Osteoblast (primary cell): ENCODE results near the gene PODNL1. TPM values are rescaled to one million over a fixed set of nuclear protein-coding genes. Genes with fewer than 3 reads are reported as not detected.

Experiments used
- DNase-seq: peaks from one replicate; pipeline ENCODE4 v3.0.0; 2011; ENCODE audit warnings: low spot score, mixed read lengths; ENCODE audit not compliant: insufficient read length; ENCODE audit errors: missing footprints
- H2AFZ ChIP-seq: 2 replicates; pipeline ENCODE4 v1.6.0; 2011; ENCODE audit warnings: mild to moderate bottlenecking, low read length
- H3K27ac ChIP-seq: 2 replicates; pipeline ENCODE4 v1.5.1; 2011; ENCODE audit warnings: mild to moderate bottlenecking, low read depth, low read length, moderate library complexity
- H3K27me3 ChIP-seq: 2 replicates; pipeline ENCODE4 v1.6.0; 2012; ENCODE audit warnings: mild to moderate bottlenecking, control low read depth, inconsistent platforms, low read length, moderate library complexity; ENCODE audit not compliant: insufficient read depth
- H3K36me3 ChIP-seq: 2 replicates; pipeline ENCODE4 v1.5.1; 2011; ENCODE audit warnings: mild to moderate bottlenecking, low read length, control low read depth, moderate library complexity; ENCODE audit not compliant: insufficient read depth
- H3K4me1 ChIP-seq: 2 replicates; pipeline ENCODE4 v1.5.1; 2011; ENCODE audit warnings: mild to moderate bottlenecking, low read length, control low read depth, moderate library complexity; ENCODE audit not compliant: insufficient read depth
- H3K4me2 ChIP-seq: 2 replicates; pipeline ENCODE4 v1.6.0; 2011; ENCODE audit warnings: mild to moderate bottlenecking, low read length; ENCODE audit not compliant: insufficient read depth
- H3K4me3 ChIP-seq: fragments of 200-600 bp; sonication (generic); 3 replicates; pipeline ENCODE4 v1.5.1; 2012; ENCODE audit warnings: mild to moderate bottlenecking, low read length, inconsistent platforms; ENCODE audit not compliant: insufficient read depth
- H3K79me2 ChIP-seq: 2 replicates; pipeline ENCODE4 v1.6.0; 2012; ENCODE audit warnings: mild to moderate bottlenecking, low read length, control low read depth, inconsistent platforms; ENCODE audit not compliant: insufficient read depth
- H3K9me3 ChIP-seq: 2 replicates; pipeline ENCODE4 v1.5.1; 2011; ENCODE audit warnings: low read depth, low read length, control low read depth
- H4K20me1 ChIP-seq: 2 replicates; pipeline ENCODE4 v1.6.0; 2012; ENCODE audit warnings: mild to moderate bottlenecking, low read length, control low read depth; ENCODE audit not compliant: insufficient read depth
- total RNA-seq: library from RNA; depleted of rRNA; stranded (reverse); fragments of >200 nt; gene quantifications from 2 replicates; pipeline ENCODE4 v1.2.3, GENCODE V29; 2012
- TF ChIP-seq, protein P1 (sequence below): IDR thresholded peaks from 2 replicates; pipeline ENCODE4 v1.5.1; 2011; ENCODE audit warnings: mild to moderate bottlenecking, low read depth, low read length, moderate library complexity; ENCODE audit errors: extremely low read depth

PODNL1 gene
- total RNA-seq, 1 donor, result 4.0 TPM

DNA sequence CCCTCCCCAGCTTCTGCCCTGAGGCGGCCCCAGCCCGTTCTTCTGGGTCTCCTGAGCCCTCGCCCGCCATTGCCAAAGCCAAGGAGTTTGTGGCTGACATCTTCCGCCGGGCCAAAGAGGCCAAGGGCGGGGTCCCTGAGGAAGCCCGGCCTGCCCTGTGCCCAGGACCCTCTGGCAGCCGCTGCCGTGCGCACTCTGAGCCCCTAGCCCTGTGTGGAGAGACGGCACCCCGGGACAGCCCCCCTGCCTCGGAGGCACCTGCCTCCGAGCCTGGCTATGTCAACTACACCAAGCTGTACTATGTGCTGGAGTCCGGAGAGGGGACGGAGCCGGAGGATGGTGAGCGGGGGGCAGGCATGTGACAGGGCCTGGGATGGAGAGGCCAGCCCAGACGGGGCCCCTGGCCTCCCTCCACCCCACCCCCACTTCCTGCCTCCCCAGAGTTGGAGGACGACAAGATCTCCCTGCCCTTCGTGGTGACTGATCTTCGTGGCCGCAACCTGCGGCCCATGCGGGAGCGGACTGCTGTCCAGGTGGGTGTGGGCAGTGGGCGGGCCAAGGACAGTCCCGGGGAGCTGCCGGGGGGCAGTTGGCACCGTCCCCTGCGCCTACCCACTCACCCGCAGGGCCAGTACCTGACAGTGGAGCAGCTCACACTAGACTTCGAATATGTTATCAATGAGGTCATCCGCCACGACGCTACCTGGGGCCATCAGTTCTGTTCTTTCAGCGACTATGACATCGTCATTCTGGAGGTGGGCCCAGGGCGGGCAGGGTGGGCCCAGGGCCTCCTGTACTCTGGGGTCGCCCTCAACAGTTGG is 21.1 kb upstream of the PODNL1 start:
- H3K79me2 ChIP-seq, result peaks cover 4% of the 10 kb centered on the region
- H3K4me3 ChIP-seq, result no peak overlapping the region
- no peak overlapping the region for H2AFZ ChIP-seq
- TF ChIP-seq, protein P1, sequence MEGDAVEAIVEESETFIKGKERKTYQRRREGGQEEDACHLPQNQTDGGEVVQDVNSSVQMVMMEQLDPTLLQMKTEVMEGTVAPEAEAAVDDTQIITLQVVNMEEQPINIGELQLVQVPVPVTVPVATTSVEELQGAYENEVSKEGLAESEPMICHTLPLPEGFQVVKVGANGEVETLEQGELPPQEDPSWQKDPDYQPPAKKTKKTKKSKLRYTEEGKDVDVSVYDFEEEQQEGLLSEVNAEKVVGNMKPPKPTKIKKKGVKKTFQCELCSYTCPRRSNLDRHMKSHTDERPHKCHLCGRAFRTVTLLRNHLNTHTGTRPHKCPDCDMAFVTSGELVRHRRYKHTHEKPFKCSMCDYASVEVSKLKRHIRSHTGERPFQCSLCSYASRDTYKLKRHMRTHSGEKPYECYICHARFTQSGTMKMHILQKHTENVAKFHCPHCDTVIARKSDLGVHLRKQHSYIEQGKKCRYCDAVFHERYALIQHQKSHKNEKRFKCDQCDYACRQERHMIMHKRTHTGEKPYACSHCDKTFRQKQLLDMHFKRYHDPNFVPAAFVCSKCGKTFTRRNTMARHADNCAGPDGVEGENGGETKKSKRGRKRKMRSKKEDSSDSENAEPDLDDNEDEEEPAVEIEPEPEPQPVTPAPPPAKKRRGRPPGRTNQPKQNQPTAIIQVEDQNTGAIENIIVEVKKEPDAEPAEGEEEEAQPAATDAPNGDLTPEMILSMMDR, result no peak
- H3K4me1 ChIP-seq, result no peaks in the 10 kb centered on the region
- DNase-seq, result peak; percentile 76
- H3K36me3 ChIP-seq, result peaks cover 40% of the 10 kb centered on the region
- H4K20me1 ChIP-seq, result peaks cover 9% of the 10 kb centered on the region
- H3K4me2 ChIP-seq, result no peak overlapping the region
- H3K27ac ChIP-seq, result no peak overlapping the region
- H3K27me3 ChIP-seq, result no peaks in the 10 kb centered on the region
- no peaks in the 10 kb centered on the region for H3K9me3 ChIP-seq

- H3K4me3 ChIP-seq, result no peak overlapping the region
- peaks cover 36% of the 10 kb centered on the region for H3K36me3 ChIP-seq
- no peak overlapping the region for H3K27ac ChIP-seq
- TF ChIP-seq, protein P1, result no peak
- H3K4me1 ChIP-seq, result no peaks in the 10 kb centered on the region
- H2AFZ ChIP-seq, result no peak overlapping the region
- no peaks in the 10 kb centered on the region for H3K9me3 ChIP-seq
- peaks cover 16% of the 10 kb centered on the region for H4K20me1 ChIP-seq
- DNase-seq, result no peak
- H3K27me3 ChIP-seq, result no peaks in the 10 kb centered on the region
- no peak overlapping the region for H3K4me2 ChIP-seq
- peaks cover 17% of the 10 kb centered on the region for H3K79me2 ChIP-seq
These were observed 19.8 kb upstream of the PODNL1 start for GRCh38 chr19:13958043-13958442.

DNA sequence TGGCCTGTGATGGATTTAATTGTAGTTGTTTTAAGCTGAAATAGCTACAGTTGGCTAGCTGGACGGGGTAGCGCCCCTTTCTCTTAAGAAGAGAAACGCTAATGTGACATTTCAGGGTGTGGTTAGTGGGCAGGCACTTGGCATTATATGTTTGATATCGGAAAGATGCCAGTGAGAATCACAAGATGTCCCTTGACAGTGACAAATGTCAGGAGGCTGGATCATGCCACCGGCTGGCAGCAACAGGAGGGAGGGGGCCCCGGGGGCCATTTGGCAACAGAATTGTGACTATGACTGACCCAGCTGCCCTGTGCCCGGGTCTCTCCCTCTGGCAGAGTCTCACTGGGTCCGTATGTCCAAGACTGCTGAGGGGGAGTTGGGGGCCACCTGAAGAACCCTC is 18.8 kb upstream of the PODNL1 start:
- TF ChIP-seq, protein P1, result no peak
- Histone ChIP-seq H3K79me2 (peaks cover 20% of the 10 kb centered on the region), H3K4me1 (no peaks in the 10 kb centered on the region), H4K20me1 (peaks cover 16% of the 10 kb centered on the region), H2AFZ (no peak overlapping the region), H3K9me3 (no peaks in the 10 kb centered on the region), H3K36me3 (peaks cover 36% of the 10 kb centered on the region), H3K27ac (no peak overlapping the region), H3K27me3 (no peaks in the 10 kb centered on the region), H3K4me2 (no peak overlapping the region), H3K4me3 (no peak overlapping the region)
- peak; percentile 56 for DNase-seq

GRCh38 chr19:13956365-13956744 is 18.1 kb upstream of the PODNL1 start:
- no peak overlapping the region for H3K4me2 ChIP-seq
- no peak overlapping the region for H2AFZ ChIP-seq
- H3K4me3 ChIP-seq, result no peak overlapping the region
- no peak overlapping the region for H3K27ac ChIP-seq
- no peak for DNase-seq
- H3K9me3 ChIP-seq, result no peaks in the 10 kb centered on the region
- no peaks in the 10 kb centered on the region for H3K4me1 ChIP-seq
- peaks cover 16% of the 10 kb centered on the region for H4K20me1 ChIP-seq
- H3K79me2 ChIP-seq, result peaks cover 20% of the 10 kb centered on the region
- H3K36me3 ChIP-seq, result peaks cover 36% of the 10 kb centered on the region
- TF ChIP-seq, protein P1, result no peak
- H3K27me3 ChIP-seq, result no peaks in the 10 kb centered on the region
